OCI-M1 (cell line): ENCODE measurements around the gene MRPL51.

Experiments
- DNase-seq: peaks from one replicate; lab custom pipeline; 2025; lab: John Stamatoyannopoulos, UW

Gene MRPL51

GRCh38 chr12:6492838-6493496 lies at the start of gene MRPL51:
TSS of gene MRPL51 (minus strand) at chr12:6493262. CDS start at chr12:6493136, 126 bp downstream.
- DNase-seq = peak; percentile 98

DNA sequence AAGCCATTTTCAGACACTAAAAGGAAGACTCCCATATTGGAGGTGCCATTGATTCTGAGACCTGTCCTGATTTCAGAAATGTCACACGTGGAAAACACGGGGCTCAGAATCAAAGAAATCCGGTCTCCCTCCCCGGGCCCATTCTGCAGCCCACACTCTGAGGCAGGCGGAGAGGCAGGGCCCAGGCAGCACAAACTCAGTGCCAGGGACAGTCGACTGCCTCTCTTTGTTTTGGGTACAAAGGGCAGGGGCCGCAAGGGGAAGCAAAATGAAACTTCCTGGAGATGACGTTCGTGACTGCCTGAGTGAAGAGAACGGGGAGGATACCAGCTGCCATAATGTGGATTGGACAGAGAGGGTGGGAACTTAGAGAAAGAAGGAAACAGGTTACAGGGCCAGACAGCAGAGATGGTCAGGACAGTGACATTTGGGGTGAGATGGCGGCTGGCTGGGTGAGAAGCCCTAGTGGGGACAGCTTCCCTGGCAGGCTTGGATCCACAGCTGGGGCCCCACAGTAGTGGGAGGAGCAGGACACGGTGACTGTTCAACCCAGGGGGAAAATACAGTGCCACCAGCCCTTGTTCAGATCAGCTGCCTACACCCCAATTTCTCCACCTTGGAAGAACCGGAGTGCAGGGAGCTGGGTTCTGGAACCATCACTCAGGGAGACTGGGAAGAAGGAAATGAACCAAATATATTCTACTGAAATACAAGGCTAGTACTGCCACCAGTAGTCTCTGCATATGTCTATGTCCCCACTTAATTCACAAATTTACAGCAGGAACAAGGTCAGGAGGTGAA lies 49.3 kb upstream of the MRPL51 start:
- DNase-seq = no peak

- DNase-seq = no peak
Observed at GRCh38 chr12:6541371-6542165, 48.5 kb upstream of the MRPL51 start.

DNA sequence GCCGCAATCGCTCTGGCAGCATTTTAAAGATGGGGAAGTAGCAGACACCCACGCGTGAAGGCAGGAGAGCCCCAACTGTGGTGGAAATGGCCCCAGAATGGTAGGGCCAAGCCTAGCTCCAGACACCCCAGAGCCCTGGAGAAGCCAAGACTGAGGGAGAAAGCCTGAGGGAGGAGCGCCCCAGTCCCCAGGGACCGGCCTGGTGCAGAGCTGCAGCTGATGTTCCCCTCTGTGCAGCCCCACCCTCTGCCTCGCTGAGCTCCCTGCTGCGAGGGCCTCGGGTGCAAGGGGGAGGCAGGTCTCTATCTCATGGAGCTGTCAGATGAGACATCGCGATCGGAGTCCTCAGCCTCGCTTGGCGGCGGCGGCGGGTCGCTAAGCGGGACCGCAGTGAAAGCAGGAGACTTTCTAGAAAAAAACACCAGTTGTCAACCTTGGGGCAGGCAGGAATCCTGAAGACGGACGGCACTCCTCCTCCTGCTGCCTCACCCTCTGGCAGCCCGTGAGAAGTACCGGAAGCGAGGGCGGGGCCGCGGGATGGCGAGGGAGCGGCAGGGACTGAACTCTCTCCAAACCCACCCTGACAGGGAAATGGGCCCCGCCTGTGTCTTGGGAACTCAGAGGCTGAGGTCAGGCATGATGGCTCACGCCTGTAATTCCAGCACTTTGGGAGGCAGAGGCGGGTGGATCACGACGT lies 47.3 kb upstream of the MRPL51 start:
- no peak for DNase-seq

GRCh38 chr12:6539707-6540134 lies 46.7 kb upstream of the MRPL51 start:
- DNase-seq = no peak

DNA sequence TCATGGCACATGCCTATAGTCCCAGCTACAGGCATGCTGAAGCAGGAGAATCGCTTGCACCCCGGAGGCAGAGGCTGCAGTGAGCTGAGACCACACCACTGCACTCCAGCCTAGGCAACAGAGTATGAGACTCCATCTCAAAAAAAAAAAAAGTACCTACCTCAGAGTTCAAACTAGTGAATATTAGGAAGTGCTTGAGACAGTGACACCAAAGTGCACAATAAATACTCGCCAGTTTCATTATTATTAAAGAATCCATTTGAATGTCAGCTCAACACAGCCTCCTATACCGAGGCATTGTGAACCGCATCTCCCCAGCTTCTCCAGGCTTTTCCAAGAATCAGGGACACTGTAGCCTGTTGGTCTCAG lies 46.2 kb upstream of the MRPL51 start:
- no peak for DNase-seq

DNA sequence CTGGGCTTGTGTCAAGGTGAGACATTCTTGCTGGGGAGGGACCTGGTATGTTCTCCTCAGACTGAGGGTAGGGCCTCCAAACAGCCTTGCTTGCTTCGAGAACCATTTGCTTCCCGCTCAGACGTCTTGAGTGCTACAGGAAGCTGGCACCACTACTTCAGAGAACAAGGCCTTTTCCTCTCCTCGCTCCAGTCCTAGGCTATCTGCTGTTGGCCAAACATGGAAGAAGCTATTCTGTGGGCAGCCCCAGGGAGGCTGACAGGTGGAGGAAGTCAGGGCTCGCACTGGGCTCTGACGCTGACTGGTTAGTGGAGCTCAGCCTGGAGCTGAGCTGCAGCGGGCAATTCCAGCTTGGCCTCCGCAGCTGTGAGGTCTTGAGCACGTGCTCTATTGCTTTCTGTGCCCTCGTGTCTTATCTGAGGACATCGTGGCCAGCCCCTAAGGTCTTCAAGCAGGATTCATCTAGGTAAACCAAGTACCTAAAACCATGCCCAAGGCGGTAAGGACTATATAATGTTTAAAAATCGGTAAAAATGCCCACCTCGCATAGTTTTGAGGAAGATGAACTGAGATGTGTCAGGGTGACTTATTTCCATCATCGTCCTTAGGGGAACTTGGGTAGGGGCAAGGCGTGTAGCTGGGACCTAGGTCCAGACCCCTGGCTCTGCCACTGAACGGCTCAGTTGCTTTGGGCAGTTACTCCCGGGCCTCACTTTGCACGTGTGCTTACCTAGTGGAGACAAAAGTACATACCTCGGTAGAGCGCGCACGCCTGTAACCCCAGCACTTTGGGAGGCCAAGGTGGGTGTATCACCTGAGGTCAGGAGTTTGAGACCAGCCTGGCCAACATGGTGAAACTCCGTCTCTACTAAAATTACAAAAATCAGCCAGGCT lies 45.6 kb upstream of the MRPL51 start:
- DNase-seq = peak; percentile 41

GRCh38 chr12:6537580-6538419 lies 44.7 kb upstream of the MRPL51 start:
- peak; percentile 84 for DNase-seq

DNA sequence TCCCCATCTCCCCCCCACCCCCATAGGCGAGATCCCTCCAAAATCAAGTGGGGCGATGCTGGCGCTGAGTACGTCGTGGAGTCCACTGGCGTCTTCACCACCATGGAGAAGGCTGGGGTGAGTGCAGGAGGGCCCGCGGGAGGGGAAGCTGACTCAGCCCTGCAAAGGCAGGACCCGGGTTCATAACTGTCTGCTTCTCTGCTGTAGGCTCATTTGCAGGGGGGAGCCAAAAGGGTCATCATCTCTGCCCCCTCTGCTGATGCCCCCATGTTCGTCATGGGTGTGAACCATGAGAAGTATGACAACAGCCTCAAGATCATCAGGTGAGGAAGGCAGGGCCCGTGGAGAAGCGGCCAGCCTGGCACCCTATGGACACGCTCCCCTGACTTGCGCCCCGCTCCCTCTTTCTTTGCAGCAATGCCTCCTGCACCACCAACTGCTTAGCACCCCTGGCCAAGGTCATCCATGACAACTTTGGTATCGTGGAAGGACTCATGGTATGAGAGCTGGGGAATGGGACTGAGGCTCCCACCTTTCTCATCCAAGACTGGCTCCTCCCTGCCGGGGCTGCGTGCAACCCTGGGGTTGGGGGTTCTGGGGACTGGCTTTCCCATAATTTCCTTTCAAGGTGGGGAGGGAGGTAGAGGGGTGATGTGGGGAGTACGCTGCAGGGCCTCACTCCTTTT lies 44.0 kb upstream of the MRPL51 start:
- DNase-seq = no peak

- no peak for DNase-seq
Observed at GRCh38 chr12:6535960-6536847, 43.1 kb upstream of the MRPL51 start.

DNA sequence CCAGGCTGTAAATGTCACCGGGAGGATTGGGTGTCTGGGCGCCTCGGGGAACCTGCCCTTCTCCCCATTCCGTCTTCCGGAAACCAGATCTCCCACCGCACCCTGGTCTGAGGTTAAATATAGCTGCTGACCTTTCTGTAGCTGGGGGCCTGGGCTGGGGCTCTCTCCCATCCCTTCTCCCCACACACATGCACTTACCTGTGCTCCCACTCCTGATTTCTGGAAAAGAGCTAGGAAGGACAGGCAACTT lies 42.6 kb upstream of the MRPL51 start:
- DNase-seq = no peak

GRCh38 chr12:6534945-6535696 lies 42.1 kb upstream of the MRPL51 start:
- DNase-seq = peak; percentile 79

DNA sequence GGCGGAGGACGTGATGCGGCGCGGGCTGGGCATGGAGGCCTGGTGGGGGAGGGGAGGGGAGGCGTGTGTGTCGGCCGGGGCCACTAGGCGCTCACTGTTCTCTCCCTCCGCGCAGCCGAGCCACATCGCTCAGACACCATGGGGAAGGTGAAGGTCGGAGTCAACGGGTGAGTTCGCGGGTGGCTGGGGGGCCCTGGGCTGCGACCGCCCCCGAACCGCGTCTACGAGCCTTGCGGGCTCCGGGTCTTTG lies 41.6 kb upstream of the MRPL51 start:
- DNase-seq = no peak

GRCh38 chr12:6533923-6534694 lies 41.0 kb upstream of the MRPL51 start, which contains the start of gene GAPDH:
TSS of gene GAPDH (plus strand) at chr12:6534517. CDS start at chr12:6534833, 316 bp downstream.
- DNase-seq = peak; percentile 97

DNA sequence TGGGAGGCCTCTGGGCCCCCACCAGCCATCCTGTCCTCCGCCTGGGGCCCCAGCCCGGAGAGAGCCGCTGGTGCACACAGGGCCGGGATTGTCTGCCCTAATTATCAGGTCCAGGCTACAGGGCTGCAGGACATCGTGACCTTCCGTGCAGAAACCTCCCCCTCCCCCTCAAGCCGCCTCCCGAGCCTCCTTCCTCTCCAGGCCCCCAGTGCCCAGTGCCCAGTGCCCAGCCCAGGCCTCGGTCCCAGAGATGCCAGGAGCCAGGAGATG lies 40.5 kb upstream of the MRPL51 start:
- no peak for DNase-seq

DNA sequence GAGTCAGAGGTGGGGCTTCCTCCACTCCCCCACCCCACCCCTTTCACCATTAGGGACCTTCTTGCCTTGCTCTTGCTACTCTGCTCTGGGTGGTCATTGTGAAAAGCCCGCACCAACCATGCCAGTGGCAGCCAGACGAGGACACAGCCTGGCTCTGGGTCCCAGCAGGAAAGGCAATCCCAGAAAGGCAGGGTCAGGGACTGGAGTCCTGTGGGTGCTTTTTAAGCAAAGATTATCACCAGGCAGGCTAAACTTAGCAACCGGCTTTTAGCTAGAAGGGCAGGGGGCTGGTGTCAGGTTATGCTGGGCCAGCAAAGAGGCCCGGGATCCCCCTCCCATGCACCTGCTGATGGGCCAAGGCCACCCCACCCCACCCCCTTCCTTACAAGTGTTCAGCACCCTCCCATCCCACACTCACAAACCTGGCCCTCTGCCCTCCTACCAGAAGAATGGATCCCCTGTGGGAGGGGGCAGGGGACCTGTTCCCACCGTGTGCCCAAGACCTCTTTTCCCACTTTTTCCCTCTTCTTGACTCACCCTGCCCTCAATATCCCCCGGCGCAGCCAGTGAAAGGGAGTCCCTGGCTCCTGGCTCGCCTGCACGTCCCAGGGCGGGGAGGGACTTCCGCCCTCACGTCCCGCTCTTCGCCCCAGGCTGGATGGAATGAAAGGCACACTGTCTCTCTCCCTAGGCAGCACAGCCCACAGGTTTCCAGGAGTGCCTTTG lies 40.0 kb upstream of the MRPL51 start:
- peak; percentile 82 for DNase-seq
